CD4-positive, CD25-positive, alpha-beta regulatory T cell (primary cell): ENCODE measurements around the gene GBA3. TPM values are rescaled to one million over a fixed set of nuclear protein-coding genes. Genes with fewer than 3 reads are reported as not detected.

Source experiments
- ATAC-seq, 2 donors: fragments of 150-1000 bp; cut with Tn5 transposase; one replicate each; pipeline ENCODE4 v1.10.0; 2021; ENCODE audit warnings: low read depth in 2 of 2, moderate number of reproducible peaks in 2 of 2, moderate library complexity in 1 of 2
- DNase-seq, 3 donors: peaks; one replicate each; pipeline versions ENCODE4 v3.0.0 to v3.0.0-alpha.2; 2012 to 2022; ENCODE audit warnings: mixed read lengths in 1 of 3
- H3K27ac ChIP-seq: one replicate; pipeline ENCODE4 v1.7.0; 2013; ENCODE audit warnings: mild to moderate bottlenecking, low read length; ENCODE audit not compliant: insufficient read depth, poor library complexity, severe bottlenecking
- H3K27me3 ChIP-seq: one replicate; pipeline ENCODE4 v1.7.0; 2013; ENCODE audit warnings: low read length; ENCODE audit not compliant: control insufficient read depth, insufficient read depth
- H3K36me3 ChIP-seq: one replicate; pipeline ENCODE4 v1.7.0; 2013; ENCODE audit warnings: mild to moderate bottlenecking, low read length, moderate library complexity; ENCODE audit not compliant: control insufficient read depth, insufficient read depth
- H3K4me1 ChIP-seq: 2 replicates; pipeline ENCODE4 v1.7.0; 2013; ENCODE audit warnings: mild to moderate bottlenecking, low read length; ENCODE audit not compliant: insufficient read depth, control insufficient read depth, poor library complexity, severe bottlenecking
- H3K4me3 ChIP-seq: one replicate; pipeline ENCODE4 v1.7.0; 2013; ENCODE audit warnings: low read depth, mild to moderate bottlenecking, low read length, moderate library complexity
- H3K9me3 ChIP-seq, 2 experiments: 1 replicate in 1 of 2; 2 replicates in 1 of 2; pipeline ENCODE4 v1.7.0; 2013; ENCODE audit warnings: low read length in 2 of 2, mild to moderate bottlenecking in 1 of 2, moderate library complexity in 1 of 2; ENCODE audit not compliant: control insufficient read depth in 2 of 2
- H3K27ac Mint-ChIP-seq, 3 donors: one replicate each; pipeline ENCODE4 v1.8.0; 2020 to 2022; ENCODE audit warnings: mild to moderate bottlenecking in 3 of 3, mixed read lengths in 3 of 3, moderate library complexity in 2 of 3
- H3K27me3 Mint-ChIP-seq: one replicate; pipeline ENCODE4 v1.8.0; 2022; ENCODE audit warnings: mild to moderate bottlenecking, mixed read lengths
- H3K36me3 Mint-ChIP-seq: one replicate; pipeline ENCODE4 v1.8.0; 2020; ENCODE audit warnings: mixed read lengths
- H3K4me1 Mint-ChIP-seq, 4 donors: one replicate each; pipeline ENCODE4 v1.8.0; 2020 to 2022; ENCODE audit warnings: mixed read lengths in 4 of 4, mild to moderate bottlenecking in 1 of 4
- H3K4me3 Mint-ChIP-seq, 4 donors: one replicate each; pipeline ENCODE4 v1.8.0; 2020 to 2022; ENCODE audit warnings: mild to moderate bottlenecking in 4 of 4, mixed read lengths in 4 of 4, moderate library complexity in 3 of 4
- H3K9me3 Mint-ChIP-seq, 7 donors: one replicate each; pipeline ENCODE4 v1.8.0; 2020 to 2022; ENCODE audit warnings: mixed read lengths in 7 of 7, mild to moderate bottlenecking in 3 of 7, moderate library complexity in 2 of 7
- polyA plus RNA-seq, 4 donors: library from polyadenylated mRNA; unstranded; fragments of 300-500 nt; fragmentation: Illumina TruSeq; gene quantifications; one replicate each; pipeline ENCODE4 v1.2.3, GENCODE V29; 2021
- total RNA-seq: library from RNA; stranded (reverse); gene quantifications from one replicate; pipeline ENCODE4 v1.2.3, GENCODE V29; 2022

Gene GBA3
- total and polyA plus RNA-seq, 5 donors from 2014 or later: not detected

- peaks cover 0 to 5% of the 10 kb centered on the region in 2 experiments for H3K9me3 ChIP-seq
- DNase-seq (no peak), ATAC-seq (no peak)
- H3K4me3 ChIP-seq: no peak overlapping the region
- H3K27ac ChIP-seq: no peak overlapping the region
- H3K27me3 Mint-ChIP-seq: no peaks in the 10 kb centered on the region
- H3K4me3 Mint-ChIP-seq: no peak overlapping the region
- no peaks in the 10 kb centered on the region for H3K36me3 Mint-ChIP-seq
- no peak overlapping the region for H3K27ac Mint-ChIP-seq
- no peaks in the 10 kb centered on the region for H3K4me1 Mint-ChIP-seq
- H3K4me1 ChIP-seq: no peaks in the 10 kb centered on the region
- peaks cover 3 to 13% (median 7%) of the 10 kb centered on the region in 7 donors for H3K9me3 Mint-ChIP-seq
- H3K27me3 ChIP-seq: no peaks in the 10 kb centered on the region
- no peaks in the 10 kb centered on the region for H3K36me3 ChIP-seq
Measured at GRCh38 chr4:22814906-22815305, 122.2 kb downstream of the GBA3 start.

- Mint-ChIP-seq H3K4me3 (no peak overlapping the region), H3K27me3 (no peaks in the 10 kb centered on the region), H3K36me3 (no peaks in the 10 kb centered on the region), H3K27ac (no peak overlapping the region), H3K4me1 (no peaks in the 10 kb centered on the region), H3K9me3 (peaks cover 0 to 13% (median 3%) of the 10 kb centered on the region in 7 donors)
- ATAC-seq (no peak), DNase-seq (no peak)
- no peak overlapping the region for H3K4me3 ChIP-seq
- no peaks in the 10 kb centered on the region for H3K27me3 ChIP-seq
- H3K4me1 ChIP-seq: no peaks in the 10 kb centered on the region
- no peak overlapping the region for H3K27ac ChIP-seq
- H3K36me3 ChIP-seq: no peaks in the 10 kb centered on the region
- no peaks in the 10 kb centered on the region for H3K9me3 ChIP-seq
Measured at GRCh38 chr4:22824091-22824490, 131.4 kb downstream of the GBA3 start.

GRCh38 chr4:22842360-22843018 lies 149.8 kb downstream of the GBA3 start:
- H3K36me3 Mint-ChIP-seq: no peaks in the 10 kb centered on the region
- H3K36me3 ChIP-seq: no peaks in the 10 kb centered on the region
- H3K4me3 Mint-ChIP-seq: no peak overlapping the region
- peaks cover 0 to 5% (median 3%) of the 10 kb centered on the region in 7 donors for H3K9me3 Mint-ChIP-seq
- ATAC-seq (no peak), DNase-seq (no peak)
- no peaks in the 10 kb centered on the region for H3K27me3 ChIP-seq
- H3K27ac Mint-ChIP-seq: no peak overlapping the region
- H3K4me1 ChIP-seq: no peaks in the 10 kb centered on the region
- H3K4me3 ChIP-seq: no peak overlapping the region
- H3K9me3 ChIP-seq: no peaks in the 10 kb centered on the region
- no peak overlapping the region for H3K27ac ChIP-seq
- no peaks in the 10 kb centered on the region for H3K4me1 Mint-ChIP-seq
- no peaks in the 10 kb centered on the region for H3K27me3 Mint-ChIP-seq

GRCh38 chr4:22848332-22848731 lies 155.6 kb downstream of the GBA3 start:
- Histone ChIP-seq H3K27me3 (no peaks in the 10 kb centered on the region), H3K27ac (no peak overlapping the region), H3K4me1 (no peaks in the 10 kb centered on the region), H3K36me3 (no peaks in the 10 kb centered on the region), H3K9me3 (no peaks in the 10 kb centered on the region), H3K4me3 (no peak overlapping the region)
- DNase-seq (no peak), ATAC-seq (no peak)
- H3K27me3 Mint-ChIP-seq: no peaks in the 10 kb centered on the region
- H3K4me3 Mint-ChIP-seq: no peak overlapping the region
- no peak overlapping the region for H3K27ac Mint-ChIP-seq
- no peaks in the 10 kb centered on the region for H3K4me1 Mint-ChIP-seq
- H3K9me3 Mint-ChIP-seq: peaks cover 0 to 6% (median 2%) of the 10 kb centered on the region in 7 donors
- H3K36me3 Mint-ChIP-seq: no peaks in the 10 kb centered on the region

GRCh38 chr4:22850055-22850454 lies 157.3 kb downstream of the GBA3 start:
- Mint-ChIP-seq H3K4me1 (no peaks in the 10 kb centered on the region), H3K9me3 (peaks cover 0 to 6% (median 2%) of the 10 kb centered on the region in 7 donors), H3K4me3 (no peak overlapping the region), H3K36me3 (no peaks in the 10 kb centered on the region), H3K27ac (no peak overlapping the region), H3K27me3 (no peaks in the 10 kb centered on the region)
- no peaks in the 10 kb centered on the region for H3K4me1 ChIP-seq
- no peak overlapping the region for H3K4me3 ChIP-seq
- H3K27me3 ChIP-seq: no peaks in the 10 kb centered on the region
- DNase-seq (no peak), ATAC-seq (no peak)
- no peaks in the 10 kb centered on the region for H3K9me3 ChIP-seq
- no peaks in the 10 kb centered on the region for H3K36me3 ChIP-seq
- H3K27ac ChIP-seq: no peak overlapping the region

- H3K27ac Mint-ChIP-seq: no peak overlapping the region
Measured at GRCh38 chr4:22850630-22851029, 157.9 kb downstream of the GBA3 start.

GRCh38 chr4:22857411-22857810 lies 164.7 kb downstream of the GBA3 start:
- no peak overlapping the region for H3K27ac ChIP-seq
- Mint-ChIP-seq H3K4me3 (no peak overlapping the region), H3K4me1 (no peaks in the 10 kb centered on the region), H3K9me3 (peaks cover 0 to 5% (median 2%) of the 10 kb centered on the region in 7 donors), H3K27me3 (no peaks in the 10 kb centered on the region), H3K27ac (no peak overlapping the region), H3K36me3 (no peaks in the 10 kb centered on the region)
- DNase-seq (no peak), ATAC-seq (no peak)
- no peaks in the 10 kb centered on the region for H3K9me3 ChIP-seq
- no peaks in the 10 kb centered on the region for H3K27me3 ChIP-seq
- H3K4me3 ChIP-seq: no peak overlapping the region
- no peaks in the 10 kb centered on the region for H3K36me3 ChIP-seq
- H3K4me1 ChIP-seq: no peaks in the 10 kb centered on the region

More at GRCh38 chr4:22850630-22851029, 157.9 kb downstream of the GBA3 start:
- DNase-seq (no peak), ATAC-seq (no peak)
- no peak overlapping the region for H3K27ac ChIP-seq
- H3K4me3 ChIP-seq: no peak overlapping the region
- Mint-ChIP-seq H3K4me1 (no peaks in the 10 kb centered on the region), H3K36me3 (no peaks in the 10 kb centered on the region), H3K4me3 (no peak overlapping the region), H3K27me3 (no peaks in the 10 kb centered on the region), H3K9me3 (peaks cover 0 to 6% (median 2%) of the 10 kb centered on the region in 7 donors)
- H3K36me3 ChIP-seq: no peaks in the 10 kb centered on the region
- H3K9me3 ChIP-seq: no peaks in the 10 kb centered on the region
- H3K4me1 ChIP-seq: no peaks in the 10 kb centered on the region
- H3K27me3 ChIP-seq: no peaks in the 10 kb centered on the region

GRCh38 chr4:22859318-22859717 lies 166.6 kb downstream of the GBA3 start:
- Mint-ChIP-seq H3K27ac (no peak overlapping the region), H3K4me1 (no peaks in the 10 kb centered on the region), H3K27me3 (no peaks in the 10 kb centered on the region), H3K4me3 (no peak overlapping the region), H3K9me3 (peaks cover 0 to 5% (median 3%) of the 10 kb centered on the region in 7 donors), H3K36me3 (no peaks in the 10 kb centered on the region)
- no peak for DNase-seq
- H3K27ac ChIP-seq: no peak overlapping the region
- H3K4me1 ChIP-seq: no peaks in the 10 kb centered on the region
- no peaks in the 10 kb centered on the region for H3K9me3 ChIP-seq
- no peak for ATAC-seq
- H3K36me3 ChIP-seq: no peaks in the 10 kb centered on the region
- no peaks in the 10 kb centered on the region for H3K27me3 ChIP-seq
- no peak overlapping the region for H3K4me3 ChIP-seq
